ENCODE results near the gene C12orf76. TPM values are rescaled to one million over a fixed set of nuclear protein-coding genes. Genes with fewer than 3 reads are reported as not detected.

Gene C12orf76
- total and polyA plus RNA-seq, 2 of the 13 experiments (the other 11 are each of a cell fraction or from before 2014, with no cell fraction given): 15.8 to 38.4 TPM

DNA sequence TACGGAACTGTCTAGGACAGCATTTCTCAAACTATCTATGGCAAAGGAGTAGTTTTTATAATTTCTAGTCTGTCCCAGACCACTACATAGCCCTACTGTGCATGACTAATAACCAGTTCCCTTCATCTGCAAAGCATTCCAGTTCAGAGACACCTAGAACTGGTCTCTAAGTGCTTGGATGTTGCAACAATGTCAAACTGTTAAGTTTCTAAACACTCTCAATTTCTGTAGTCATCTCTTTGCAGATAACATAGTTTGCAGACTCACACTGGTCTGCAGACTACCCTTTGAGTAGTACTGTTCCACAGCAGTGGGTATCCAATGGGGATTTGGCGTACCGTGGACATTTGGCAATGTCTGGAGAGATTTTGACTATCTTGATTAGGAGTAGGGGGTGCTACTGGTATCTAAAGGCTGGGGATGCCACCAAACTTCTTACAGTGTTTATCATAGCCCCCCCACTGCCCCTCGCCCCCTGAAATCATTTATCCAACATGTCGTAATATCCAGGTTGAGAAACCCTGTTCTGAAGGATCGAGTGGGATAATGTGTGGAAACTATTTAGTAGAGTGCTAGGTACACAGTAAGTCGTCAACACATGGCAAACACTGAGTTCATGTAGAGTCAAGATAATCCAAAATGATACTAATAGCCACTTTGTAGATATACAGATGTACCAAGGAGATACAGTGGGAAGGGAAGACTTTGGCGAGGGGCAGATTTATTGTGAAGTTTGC, 1.7 kb downstream of the C12orf76 start (continued):
- TF ChIP-seq KIAA2018 (CRISPR knock-in tag; IDR thresholded peaks at IDR 0.05; ENCODE audit: borderline replicate concordance): no peak
- TF ChIP-seq, protein P1, sequence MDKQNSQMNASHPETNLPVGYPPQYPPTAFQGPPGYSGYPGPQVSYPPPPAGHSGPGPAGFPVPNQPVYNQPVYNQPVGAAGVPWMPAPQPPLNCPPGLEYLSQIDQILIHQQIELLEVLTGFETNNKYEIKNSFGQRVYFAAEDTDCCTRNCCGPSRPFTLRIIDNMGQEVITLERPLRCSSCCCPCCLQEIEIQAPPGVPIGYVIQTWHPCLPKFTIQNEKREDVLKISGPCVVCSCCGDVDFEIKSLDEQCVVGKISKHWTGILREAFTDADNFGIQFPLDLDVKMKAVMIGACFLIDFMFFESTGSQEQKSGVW (CRISPR knock-in tag; IDR thresholded peaks at IDR 0.05; ENCODE audit: borderline replicate concordance): no peak

Data from HepG2 (cell line).